Activated gamma-delta T cell treated with Interleukin-2 at 50 U/mL for 16 hours (primary cell): ENCODE results near the gene FAM8A1.
"Not testable (repeated sequence)": the region's sequence is repeated elsewhere in the genome, so short reads cannot be mapped to it uniquely, and the experiment has no call there.

Experiments used
- DNase-seq: peaks from one replicate; pipeline ENCODE4 v3.0.0-alpha.2; 2020

FAM8A1 gene

GRCh38 chr6:17599877-17600526, at the start of gene FAM8A1:
Gene FAM8A1 (plus strand): TSS chr6:17600302. CDS start chr6:17600410, 108 bp downstream.
- peak; percentile 96 for DNase-seq

GRCh38 chr6:17551383-17551958, 48.6 kb upstream of the FAM8A1 start:
- no peak for DNase-seq

- no peak for DNase-seq
These were observed 47.2 kb upstream of the FAM8A1 start for GRCh38 chr6:17552861-17553260.

- no peak for DNase-seq
These were observed 44.1 kb upstream of the FAM8A1 start for GRCh38 chr6:17556014-17556413.

GRCh38 chr6:17562636-17563035, 37.5 kb upstream of the FAM8A1 start:
- DNase-seq, result no peak

- DNase-seq, result no peak
These were observed 34.7 kb upstream of the FAM8A1 start for GRCh38 chr6:17565399-17565798.

- DNase-seq, result no peak
These were observed 25.1 kb upstream of the FAM8A1 start for GRCh38 chr6:17574866-17575560.

GRCh38 chr6:17577059-17577458, 23.0 kb upstream of the FAM8A1 start:
- DNase-seq, result no peak

GRCh38 chr6:17580518-17581048, 19.5 kb upstream of the FAM8A1 start:
- peak; percentile 13 for DNase-seq

- not testable (repeated sequence) for DNase-seq
These were observed 18.8 kb upstream of the FAM8A1 start for GRCh38 chr6:17581282-17581681.

- DNase-seq, result no peak
These were observed 16.3 kb upstream of the FAM8A1 start for GRCh38 chr6:17583811-17584210.

GRCh38 chr6:17584241-17584803, 15.8 kb upstream of the FAM8A1 start:
- no peak for DNase-seq

- DNase-seq, result no peak
These were observed 14.2 kb upstream of the FAM8A1 start for GRCh38 chr6:17585766-17586490.

GRCh38 chr6:17586623-17587022, 13.5 kb upstream of the FAM8A1 start:
- DNase-seq, result not testable (repeated sequence)

- DNase-seq, result no peak
These were observed 12.1 kb upstream of the FAM8A1 start for GRCh38 chr6:17588011-17588410.

GRCh38 chr6:17589406-17590096, 10.6 kb upstream of the FAM8A1 start:
- DNase-seq, result peak; percentile 12

- DNase-seq, result no peak
These were observed 8.8 kb upstream of the FAM8A1 start for GRCh38 chr6:17591287-17591686.

- no peak for DNase-seq
These were observed 6.9 kb upstream of the FAM8A1 start for GRCh38 chr6:17593246-17593645.

- no peak for DNase-seq
These were observed 4.0 kb upstream of the FAM8A1 start for GRCh38 chr6:17596085-17596484.

GRCh38 chr6:17600527-17601385, 654 bp downstream of the FAM8A1 start:
- DNase-seq, result peak; percentile 42

GRCh38 chr6:17601386-17601703, 1.2 kb downstream of the FAM8A1 start:
- DNase-seq, result no peak
